ENCODE data around the gene LTBP1. TPM values are rescaled to one million over a fixed set of nuclear protein-coding genes. Genes with fewer than 3 reads are reported as not detected.
"Not testable (repeated sequence)": the region's sequence is repeated elsewhere in the genome, so short reads cannot be mapped to it uniquely, and the experiment has no call there.

The LTBP1 gene
- total and polyA plus RNA-seq, 2 experiments from 2014 or later: 15.7 to 49.8 TPM

DNA sequence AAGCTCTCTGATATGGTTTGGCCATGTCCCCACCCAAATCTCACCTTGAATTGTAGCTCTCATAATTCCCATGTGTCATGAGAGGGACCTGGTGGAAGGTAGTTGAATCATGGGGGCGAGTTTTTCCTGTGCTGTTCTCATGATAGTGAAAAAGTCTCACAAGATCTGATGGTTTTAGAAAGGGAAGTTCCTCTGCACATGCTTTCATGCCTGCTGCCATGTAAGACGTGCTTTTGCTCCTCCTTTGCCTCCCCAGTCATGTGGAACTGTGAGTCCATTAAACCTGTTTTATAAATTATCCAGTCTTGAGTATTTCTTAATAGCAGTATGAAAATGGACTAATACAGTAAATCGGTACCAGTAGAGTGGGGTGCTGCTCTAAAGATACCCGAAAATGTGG, 34.9 kb downstream of the LTBP1 start:
- Mint-ChIP-seq H3K4me1 (no peaks in the 10 kb centered on the region; the same call in 2 of the 3 replicates), H3K36me3 (ENCODE audit: low read depth) (peaks cover 7% of the 10 kb centered on the region; the same call in 2 of the 3 replicates), H3K9me3 (peaks cover 6% of the 10 kb centered on the region), H3K27ac (no peak overlapping the region), H3K4me3 (no peak overlapping the region), H3K27me3 (ENCODE audit: insufficient read depth, low read depth, poor library complexity) (peaks cover 2% of the 10 kb centered on the region)
- H3F3A ChIP-seq (replicated peaks; ENCODE audit: low read depth): no peaks in the 10 kb centered on the region
- H3K4me1 ChIP-seq (ENCODE audit: insufficient read depth): peaks cover 3% of the 10 kb centered on the region; the same call in 1 of the 2 replicates
- DNase-seq (ENCODE audit: low spot score): no peak
- no peak for TF ChIP-seq POLR2AphosphoS5 (IDR thresholded peaks at IDR 0.05; ENCODE audit: low read depth)
- TF ChIP-seq, protein P1, sequence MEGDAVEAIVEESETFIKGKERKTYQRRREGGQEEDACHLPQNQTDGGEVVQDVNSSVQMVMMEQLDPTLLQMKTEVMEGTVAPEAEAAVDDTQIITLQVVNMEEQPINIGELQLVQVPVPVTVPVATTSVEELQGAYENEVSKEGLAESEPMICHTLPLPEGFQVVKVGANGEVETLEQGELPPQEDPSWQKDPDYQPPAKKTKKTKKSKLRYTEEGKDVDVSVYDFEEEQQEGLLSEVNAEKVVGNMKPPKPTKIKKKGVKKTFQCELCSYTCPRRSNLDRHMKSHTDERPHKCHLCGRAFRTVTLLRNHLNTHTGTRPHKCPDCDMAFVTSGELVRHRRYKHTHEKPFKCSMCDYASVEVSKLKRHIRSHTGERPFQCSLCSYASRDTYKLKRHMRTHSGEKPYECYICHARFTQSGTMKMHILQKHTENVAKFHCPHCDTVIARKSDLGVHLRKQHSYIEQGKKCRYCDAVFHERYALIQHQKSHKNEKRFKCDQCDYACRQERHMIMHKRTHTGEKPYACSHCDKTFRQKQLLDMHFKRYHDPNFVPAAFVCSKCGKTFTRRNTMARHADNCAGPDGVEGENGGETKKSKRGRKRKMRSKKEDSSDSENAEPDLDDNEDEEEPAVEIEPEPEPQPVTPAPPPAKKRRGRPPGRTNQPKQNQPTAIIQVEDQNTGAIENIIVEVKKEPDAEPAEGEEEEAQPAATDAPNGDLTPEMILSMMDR (conservative IDR thresholded peaks at IDR 0.05; ENCODE audit: low read depth in 2 of 2): no peak
- TF ChIP-seq ETS1 (IDR thresholded peaks at IDR 0.05): no peak
- TF ChIP-seq REST (IDR thresholded peaks at IDR 0.05; ENCODE audit: unreplicated experiment): no peak
- TF ChIP-seq NANOG (IDR thresholded peaks at IDR 0.05; ENCODE audit: borderline replicate concordance): no peak
- no peak for TF ChIP-seq JUNB (IDR thresholded peaks at IDR 0.05; ENCODE audit: unreplicated experiment)
- no peak for TF ChIP-seq EZH2phosphoT487 (IDR thresholded peaks at IDR 0.05; ENCODE audit: unreplicated experiment)
- no peak for TF ChIP-seq EZH2 (IDR thresholded peaks at IDR 0.05; ENCODE audit: low read depth, unreplicated experiment)
- no peak for TF ChIP-seq ZNF114 (CRISPR knock-in tag; IDR thresholded peaks at IDR 0.05)
- no peak for TF ChIP-seq STAT1 (IDR thresholded peaks at IDR 0.05; ENCODE audit: unreplicated experiment)
- H3K4me3 ChIP-seq: no peak overlapping the region
- no peaks in the 10 kb centered on the region for H3K27me3 ChIP-seq (ENCODE audit: insufficient read depth)
- H3K9me2 ChIP-seq (ENCODE audit: insufficient read depth): no peaks in the 10 kb centered on the region
- no peaks in the 10 kb centered on the region for H4K20me1 ChIP-seq (replicated peaks; ENCODE audit: insufficient read depth)
- no peak for ATAC-seq
- no peak overlapping the region for H3K4me2 ChIP-seq
- H3K36me3 ChIP-seq (ENCODE audit: insufficient read depth): no peaks in the 10 kb centered on the region
- no peak overlapping the region for H3K27ac ChIP-seq (ENCODE audit: low read depth)
- no peaks in the 10 kb centered on the region for H3K79me2 ChIP-seq (replicated peaks; ENCODE audit: insufficient read depth)
- H2AFZ ChIP-seq: no peak overlapping the region

DNA sequence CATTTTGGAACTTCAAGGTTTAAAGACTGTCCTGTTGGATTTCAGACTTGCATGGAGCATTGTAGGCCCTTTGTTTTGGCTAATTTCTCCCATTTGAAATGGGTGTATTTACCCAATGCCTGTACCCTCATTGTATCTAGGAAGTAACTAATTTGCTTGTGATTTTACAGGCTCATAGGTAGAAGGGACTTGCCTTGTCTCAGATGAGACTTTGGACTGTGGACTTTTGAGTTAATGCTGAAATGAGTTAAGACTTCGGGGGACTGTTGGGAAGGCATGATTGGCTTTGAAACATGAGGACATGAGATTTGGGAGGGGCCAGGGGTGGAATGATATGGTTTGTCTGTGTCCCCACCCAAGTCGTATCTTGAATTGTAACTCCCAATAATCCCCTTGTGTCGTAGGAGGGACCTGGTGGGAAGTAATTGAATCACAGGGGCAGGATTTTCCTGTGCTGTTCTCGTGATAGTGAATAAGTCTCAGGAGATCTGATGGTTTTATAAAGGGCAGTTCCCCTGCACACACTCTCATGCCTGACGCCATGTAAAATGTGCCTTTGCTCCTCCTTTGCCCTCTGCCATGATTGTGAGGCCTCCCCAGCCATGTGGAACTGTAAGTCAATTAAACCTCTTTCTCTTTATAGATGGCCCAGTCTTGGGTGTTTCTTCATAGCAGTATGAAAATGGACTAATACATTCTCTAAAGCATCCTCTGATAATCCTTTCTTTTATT, 36.6 kb downstream of the LTBP1 start:
- not testable (repeated sequence) for H3F3A ChIP-seq (replicated peaks; ENCODE audit: low read depth); H3K4me3 ChIP-seq; H3K79me2 ChIP-seq (replicated peaks; ENCODE audit: insufficient read depth); H3K27ac Mint-ChIP-seq; H3K27ac ChIP-seq (ENCODE audit: low read depth); H3K36me3 ChIP-seq (ENCODE audit: insufficient read depth); H2AFZ ChIP-seq; H3K4me2 ChIP-seq; H3K4me1 ChIP-seq (ENCODE audit: insufficient read depth); H3K4me1 Mint-ChIP-seq; H3K27me3 ChIP-seq (ENCODE audit: insufficient read depth); H3K9me3 Mint-ChIP-seq; ATAC-seq; H3K9me2 ChIP-seq (ENCODE audit: insufficient read depth); H3K27me3 Mint-ChIP-seq (ENCODE audit: insufficient read depth, low read depth, poor library complexity); H3K4me3 Mint-ChIP-seq; DNase-seq (ENCODE audit: low spot score); H4K20me1 ChIP-seq (replicated peaks; ENCODE audit: insufficient read depth); H3K36me3 Mint-ChIP-seq (ENCODE audit: low read depth)

Measured in GM23338 (cell line).